ENCODE data around the gene ZMYND8.
"Not testable (repeated sequence)": the region's sequence is repeated elsewhere in the genome, so short reads cannot be mapped to it uniquely, and the experiment has no call there.

DNA sequence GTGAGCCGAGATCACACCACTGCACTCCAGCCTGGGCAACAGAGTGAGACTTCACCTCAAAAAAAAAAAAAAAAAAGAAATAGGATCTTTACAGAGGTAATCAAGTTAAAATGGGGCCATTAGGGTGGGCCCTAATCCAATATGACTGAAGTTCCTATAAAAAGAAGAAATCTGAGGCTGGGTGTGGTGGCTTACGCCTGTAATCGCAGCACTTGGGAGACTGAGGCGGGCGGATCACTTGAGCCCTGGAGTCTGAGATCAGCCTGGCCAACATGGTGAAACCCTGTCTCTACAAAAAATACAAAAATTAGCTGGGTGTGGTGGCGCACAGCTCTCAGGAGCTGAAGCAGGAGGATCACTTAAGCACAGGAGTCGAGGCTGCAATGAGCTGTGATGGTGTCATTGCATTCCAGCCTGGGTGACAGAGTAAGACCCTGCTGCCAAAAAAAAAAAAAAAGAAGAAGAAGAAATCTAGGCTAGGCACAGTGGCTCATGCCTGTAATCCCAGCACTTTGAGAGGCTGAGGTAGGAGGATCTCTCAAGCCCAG lies 19.7 kb upstream of the ZMYND8 start:
- TF ChIP-seq, protein P1, sequence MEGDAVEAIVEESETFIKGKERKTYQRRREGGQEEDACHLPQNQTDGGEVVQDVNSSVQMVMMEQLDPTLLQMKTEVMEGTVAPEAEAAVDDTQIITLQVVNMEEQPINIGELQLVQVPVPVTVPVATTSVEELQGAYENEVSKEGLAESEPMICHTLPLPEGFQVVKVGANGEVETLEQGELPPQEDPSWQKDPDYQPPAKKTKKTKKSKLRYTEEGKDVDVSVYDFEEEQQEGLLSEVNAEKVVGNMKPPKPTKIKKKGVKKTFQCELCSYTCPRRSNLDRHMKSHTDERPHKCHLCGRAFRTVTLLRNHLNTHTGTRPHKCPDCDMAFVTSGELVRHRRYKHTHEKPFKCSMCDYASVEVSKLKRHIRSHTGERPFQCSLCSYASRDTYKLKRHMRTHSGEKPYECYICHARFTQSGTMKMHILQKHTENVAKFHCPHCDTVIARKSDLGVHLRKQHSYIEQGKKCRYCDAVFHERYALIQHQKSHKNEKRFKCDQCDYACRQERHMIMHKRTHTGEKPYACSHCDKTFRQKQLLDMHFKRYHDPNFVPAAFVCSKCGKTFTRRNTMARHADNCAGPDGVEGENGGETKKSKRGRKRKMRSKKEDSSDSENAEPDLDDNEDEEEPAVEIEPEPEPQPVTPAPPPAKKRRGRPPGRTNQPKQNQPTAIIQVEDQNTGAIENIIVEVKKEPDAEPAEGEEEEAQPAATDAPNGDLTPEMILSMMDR (conservative IDR thresholded peaks at IDR 0.05 in 1 of 2, IDR thresholded peaks at IDR 0.05 in 1 of 2; ENCODE audit: extremely low read depth in 1 of 2, insufficient read depth in 1 of 2, low read depth in 1 of 2, low read length in 2 of 2) = not testable (repeated sequence)
- TF ChIP-seq EZH2 (IDR thresholded peaks at IDR 0.05; ENCODE audit: borderline replicate concordance, low read length) = not testable (repeated sequence)
